HG03045 (cell line): Measurements from ENCODE around the gene YY1.
A peak's percentile ranks its signal among the peaks of the same experiment; 100 is the strongest.
"Not testable (repeated sequence)": the region's sequence is repeated elsewhere in the genome, so short reads cannot be mapped to it uniquely, and the experiment has no call there.

Experiments used
- ATAC-seq: cut with Tn5 transposase; IDR thresholded peaks from one replicate; pipeline ENCODE4 v1.9.1; 2021; ENCODE audit warnings: mild to moderate bottlenecking, moderate library complexity; ENCODE audit not compliant: unreplicated experiment

Gene YY1

GRCh38 chr14:100283436-100283835, 44.5 kb downstream of the YY1 start:
- ATAC-seq, result not testable (repeated sequence)

- ATAC-seq, result no peak
These were observed 45.3 kb downstream of the YY1 start for GRCh38 chr14:100283984-100284881.

- ATAC-seq, result peak; percentile 86
These were observed 46.3 kb downstream of the YY1 start for GRCh38 chr14:100285021-100285912.

- ATAC-seq, result no peak
These were observed 47.0 kb downstream of the YY1 start for GRCh38 chr14:100285913-100286400.

- no peak for ATAC-seq
These were observed 47.7 kb downstream of the YY1 start for GRCh38 chr14:100286484-100287191.

- no peak for ATAC-seq
These were observed 48.5 kb downstream of the YY1 start for GRCh38 chr14:100287202-100287997.

- ATAC-seq, result not testable (repeated sequence)
These were observed 49.0 kb downstream of the YY1 start for GRCh38 chr14:100287998-100288295.

- no peak for ATAC-seq
These were observed 49.6 kb downstream of the YY1 start for GRCh38 chr14:100288382-100289185.

GRCh38 chr14:100289916-100290606, 51.1 kb downstream of the YY1 start:
- ATAC-seq, result no peak

- no peak for ATAC-seq
These were observed 51.8 kb downstream of the YY1 start for GRCh38 chr14:100290607-100291304.

GRCh38 chr14:100291305-100292075, 52.5 kb downstream of the YY1 start:
- no peak for ATAC-seq

GRCh38 chr14:100292301-100292775, 53.4 kb downstream of the YY1 start:
- ATAC-seq, result no peak

GRCh38 chr14:100292776-100293461, 54.0 kb downstream of the YY1 start:
- ATAC-seq, result no peak

GRCh38 chr14:100293497-100294212, 54.7 kb downstream of the YY1 start:
- no peak for ATAC-seq

GRCh38 chr14:100294213-100294962, 55.4 kb downstream of the YY1 start:
- ATAC-seq, result no peak
